GM06990 (cell line): ENCODE results near the gene GATA5.

Experiments used
- DNase-seq: peaks from one replicate; pipeline ENCODE4 v3.0.0-alpha.2; 2011; ENCODE audit not compliant: insufficient read length; ENCODE audit errors: extremely low read depth
- H3K27me3 ChIP-seq: replicated peaks from 2 replicates; pipeline ENCODE4 v1.6.0; 2011; ENCODE audit warnings: low read length; ENCODE audit not compliant: control insufficient read depth, insufficient read depth
- H3K36me3 ChIP-seq: 2 replicates; pipeline ENCODE4 v1.5.1; 2011; ENCODE audit warnings: low read length; ENCODE audit not compliant: control insufficient read depth, insufficient read depth
- H3K4me3 ChIP-seq: replicated peaks from 2 replicates; pipeline ENCODE4 v1.5.1; 2011; ENCODE audit warnings: low read depth, mild to moderate bottlenecking, control low read depth, low read length
- CTCF ChIP-seq: IDR thresholded peaks from 2 replicates; pipeline ENCODE4 v1.5.1; 2011; ENCODE audit warnings: low read length, control low read depth, mild to moderate bottlenecking, inconsistent platforms; ENCODE audit not compliant: insufficient read depth, poor library complexity, severe bottlenecking

Gene GATA5

GRCh38 chr20:62489186-62489931, 13.6 kb upstream of the GATA5 start:
- Histone ChIP-seq H3K27me3 (no peaks in the 10 kb centered on the region; the same call in 1 of the 2 replicates), H3K36me3 (no peaks in the 10 kb centered on the region), H3K4me3 (no peak overlapping the region)
- DNase-seq, result no peak
- no peak for TF ChIP-seq CTCF

- H3K27me3 ChIP-seq, result peaks cover 1% of the 10 kb centered on the region; the same call in 1 of the 2 replicates
- H3K4me3 ChIP-seq, result no peak overlapping the region
- no peak for TF ChIP-seq CTCF
- H3K36me3 ChIP-seq, result no peaks in the 10 kb centered on the region
- no peak for DNase-seq
Measured at GRCh38 chr20:62488470-62488869, 12.7 kb upstream of the GATA5 start.

- no peak for TF ChIP-seq CTCF
- Histone ChIP-seq H3K4me3 (no peak overlapping the region), H3K27me3 (peaks cover 3% of the 10 kb centered on the region; the same call in 1 of the 2 replicates), H3K36me3 (no peaks in the 10 kb centered on the region)
- DNase-seq, result no peak
Measured at GRCh38 chr20:62487561-62488354, 12.0 kb upstream of the GATA5 start.

- Histone ChIP-seq H3K27me3 (peaks cover 3% of the 10 kb centered on the region; the same call in 1 of the 2 replicates), H3K36me3 (no peaks in the 10 kb centered on the region), H3K4me3 (no peak overlapping the region)
- no peak for DNase-seq
- no peak for TF ChIP-seq CTCF
Measured at GRCh38 chr20:62487118-62487517, 11.3 kb upstream of the GATA5 start.

- Histone ChIP-seq H3K27me3 (peaks cover 3% of the 10 kb centered on the region; the same call in 1 of the 2 replicates), H3K4me3 (no peak overlapping the region), H3K36me3 (no peaks in the 10 kb centered on the region)
- TF ChIP-seq CTCF, result no peak
- no peak for DNase-seq
Measured at GRCh38 chr20:62486484-62486883, 10.7 kb upstream of the GATA5 start.
